OCI-LY7 (cell line): ENCODE results near the gene UBL5.

Experiments used
- CTCF ChIP-seq: fragments of 200-600 bp; sonication (generic); conservative IDR thresholded peaks from 2 replicates; pipeline ENCODE4 v1.5.1; 2014; ENCODE audit warnings: mild to moderate bottlenecking, antibody characterized with exemption, low read length, moderate library complexity, mixed read lengths
- EZH2phosphoT487 ChIP-seq: fragments of 200-600 bp; sonication (generic); IDR thresholded peaks from 2 replicates; pipeline ENCODE4 v1.6.1; 2018; ENCODE audit warnings: low read depth, borderline replicate concordance, mild to moderate bottlenecking, mixed run types, antibody characterized with exemption, low read length, moderate library complexity, mixed read lengths

GRCh38 chr19:9878511-9879196 is 50.9 kb downstream of the UBL5 start:
- no peak for TF ChIP-seq CTCF
- TF ChIP-seq EZH2phosphoT487: no peak
